Measurements from ENCODE around the gene TMC3. TPM values are rescaled to one million over a fixed set of nuclear protein-coding genes. Genes with fewer than 3 reads are reported as not detected.
A peak's percentile ranks its signal among the peaks of the same experiment; 100 is the strongest.

The TMC3 gene
- total and polyA plus RNA-seq, 8 donors, result under 0.01 to 0.92 (median 0.03) TPM; not detected in 5

- Histone ChIP-seq H3K36me3 (peaks cover 0 to 18% (median 3%) of the 10 kb centered on the region in 4 donors), H3K4me3 (no peak overlapping the region), H3K27ac (peak overlapping the region in 1 of 5 donors; percentile 23), H3K27me3 (no peaks in the 10 kb centered on the region), H3K9me3 (no peaks in the 10 kb centered on the region), H3K4me1 (peaks cover 0 to 5% (median 0%) of the 10 kb centered on the region in 4 donors)
- TF ChIP-seq EP300 (IDR thresholded peaks at IDR 0.05), result no peak
- no peak for TF ChIP-seq POLR2A (IDR thresholded peaks at IDR 0.05)
- no peak for TF ChIP-seq POLR2AphosphoS5 (IDR thresholded peaks at IDR 0.05)
- no peak for TF ChIP-seq CTCF (IDR thresholded peaks at IDR 0.05)
- 63 to 79% (median 75%) methylated on average over 5 of the region's 5 CpGs for WGBS, 5 donors
- intact Hi-C loops (cut with DNase I; ENCODE audit: low total_unique reads), result no loop called here
- DNase-seq, result no peak
These were observed 89.6 kb downstream of the TMC3 start for GRCh38 chr15:81284256-81285031.

GRCh38 chr15:81282911-81283310 lies 91.1 kb downstream of the TMC3 start:
- Histone ChIP-seq H3K4me1 (peaks cover 0 to 5% (median 0%) of the 10 kb centered on the region in 4 donors), H3K36me3 (peaks cover 0 to 18% (median 3%) of the 10 kb centered on the region in 4 donors), H3K9me3 (no peaks in the 10 kb centered on the region), H3K27ac (no peak overlapping the region), H3K4me3 (no peak overlapping the region), H3K27me3 (no peaks in the 10 kb centered on the region)
- TF ChIP-seq EP300 (IDR thresholded peaks at IDR 0.05), result no peak
- TF ChIP-seq POLR2A (IDR thresholded peaks at IDR 0.05), result no peak
- no peak for TF ChIP-seq CTCF (IDR thresholded peaks at IDR 0.05)
- no peak for TF ChIP-seq POLR2AphosphoS5 (IDR thresholded peaks at IDR 0.05)
- WGBS, 5 donors, result 79 to 88% (median 81%) methylated on average over 3 to 5 of the region's 5 CpGs
- intact Hi-C loops (cut with DNase I; ENCODE audit: low total_unique reads), result no loop called here
- no peak for DNase-seq

- H3K36me3 ChIP-seq, result peaks cover 0 to 14% (median 3%) of the 10 kb centered on the region in 4 donors
- peaks cover 0 to 5% (median 0%) of the 10 kb centered on the region in 4 donors for H3K4me1 ChIP-seq
- H3K27me3 ChIP-seq, result no peaks in the 10 kb centered on the region
- intact Hi-C loops (cut with DNase I; ENCODE audit: low total_unique reads), result no loop called here
- TF ChIP-seq POLR2A (IDR thresholded peaks at IDR 0.05), result no peak
- TF ChIP-seq CTCF (IDR thresholded peaks at IDR 0.05), result no peak
- no peak for TF ChIP-seq EP300 (IDR thresholded peaks at IDR 0.05)
- TF ChIP-seq POLR2AphosphoS5 (IDR thresholded peaks at IDR 0.05), result no peak
- no peak overlapping the region for H3K4me3 ChIP-seq
- DNase-seq, result no peak
- H3K9me3 ChIP-seq, result no peaks in the 10 kb centered on the region
- no peak overlapping the region for H3K27ac ChIP-seq
- 92 to 97% (median 96%) methylated on average over 18 of the region's 18 CpGs for WGBS, 5 donors
These were observed 91.5 kb downstream of the TMC3 start for GRCh38 chr15:81282606-81282895.

GRCh38 chr15:81281766-81282605 lies 92.0 kb downstream of the TMC3 start:
- WGBS, 5 donors, result 89 to 94% (median 92%) methylated on average over 12 of the region's 12 CpGs
- Histone ChIP-seq H3K4me1 (peaks cover 0 to 5% (median 0%) of the 10 kb centered on the region in 4 donors), H3K27ac (no peak overlapping the region), H3K9me3 (no peaks in the 10 kb centered on the region), H3K27me3 (no peaks in the 10 kb centered on the region), H3K36me3 (peaks cover 0 to 14% (median 3%) of the 10 kb centered on the region in 4 donors), H3K4me3 (no peak overlapping the region)
- intact Hi-C loops (cut with DNase I; ENCODE audit: low total_unique reads), result no loop called here
- DNase-seq, result no peak
- TF ChIP-seq POLR2AphosphoS5 (IDR thresholded peaks at IDR 0.05) (no peak), POLR2A (IDR thresholded peaks at IDR 0.05) (no peak), CTCF (IDR thresholded peaks at IDR 0.05) (no peak), EP300 (IDR thresholded peaks at IDR 0.05) (no peak)

All from stomach (tissue), 9 donors.